GM21526 (cell line): ENCODE data around the gene KLC3.

Source experiments
- ATAC-seq: cut with Tn5 transposase; IDR thresholded peaks from one replicate; pipeline ENCODE4 v1.9.1; 2021; ENCODE audit warnings: moderate library complexity; ENCODE audit not compliant: unreplicated experiment, low FRiP score

Gene KLC3

DNA sequence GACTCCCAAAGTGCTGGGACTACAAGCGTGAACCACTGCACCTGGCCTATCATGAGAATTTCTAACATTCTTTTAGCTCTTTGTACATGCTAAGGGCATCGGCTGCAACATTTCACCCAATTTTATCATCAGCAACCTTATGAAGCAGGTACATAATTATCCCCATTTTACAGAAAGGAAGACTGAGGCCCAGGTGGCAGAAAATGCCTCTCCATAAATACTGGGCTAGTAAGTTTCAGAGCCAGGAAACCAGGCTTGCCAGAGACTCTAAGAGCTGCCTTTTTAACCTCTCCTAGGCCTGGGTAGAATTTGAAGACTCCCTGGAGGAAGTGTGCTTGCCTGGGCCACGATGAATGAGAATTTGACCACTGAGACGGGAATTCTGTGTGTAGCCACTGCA, 27.6 kb downstream of the KLC3 start:
- ATAC-seq = no peak

DNA sequence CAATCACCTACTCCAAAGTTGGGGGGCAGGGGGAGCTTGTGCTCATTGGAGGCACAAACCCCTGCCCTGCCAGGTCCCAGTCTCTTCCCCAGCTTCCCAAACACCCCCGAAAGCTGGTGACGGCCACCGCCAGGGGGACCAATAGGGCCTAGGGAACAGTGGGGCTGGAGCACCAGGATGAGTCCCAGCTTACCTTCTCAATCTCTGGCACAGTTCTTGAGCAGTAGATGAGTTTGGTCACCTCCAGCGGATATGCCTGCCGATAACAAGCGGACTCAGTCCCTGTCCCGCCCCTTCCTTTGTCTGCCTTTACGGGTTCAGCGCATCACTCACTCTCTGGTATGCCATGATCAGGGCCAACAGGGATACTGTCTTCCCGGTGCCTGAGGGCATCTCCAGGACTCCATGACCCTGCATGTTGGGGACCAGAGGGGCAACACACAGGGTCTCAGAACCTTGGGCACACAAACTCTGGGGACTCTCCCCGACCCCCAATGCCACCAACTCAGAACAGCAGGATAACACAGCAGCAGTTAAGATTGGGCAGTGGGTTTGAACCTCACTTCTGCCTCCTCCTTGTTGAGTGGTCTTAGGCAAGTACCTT, 28.3 kb downstream of the KLC3 start:
- no peak for ATAC-seq

DNA sequence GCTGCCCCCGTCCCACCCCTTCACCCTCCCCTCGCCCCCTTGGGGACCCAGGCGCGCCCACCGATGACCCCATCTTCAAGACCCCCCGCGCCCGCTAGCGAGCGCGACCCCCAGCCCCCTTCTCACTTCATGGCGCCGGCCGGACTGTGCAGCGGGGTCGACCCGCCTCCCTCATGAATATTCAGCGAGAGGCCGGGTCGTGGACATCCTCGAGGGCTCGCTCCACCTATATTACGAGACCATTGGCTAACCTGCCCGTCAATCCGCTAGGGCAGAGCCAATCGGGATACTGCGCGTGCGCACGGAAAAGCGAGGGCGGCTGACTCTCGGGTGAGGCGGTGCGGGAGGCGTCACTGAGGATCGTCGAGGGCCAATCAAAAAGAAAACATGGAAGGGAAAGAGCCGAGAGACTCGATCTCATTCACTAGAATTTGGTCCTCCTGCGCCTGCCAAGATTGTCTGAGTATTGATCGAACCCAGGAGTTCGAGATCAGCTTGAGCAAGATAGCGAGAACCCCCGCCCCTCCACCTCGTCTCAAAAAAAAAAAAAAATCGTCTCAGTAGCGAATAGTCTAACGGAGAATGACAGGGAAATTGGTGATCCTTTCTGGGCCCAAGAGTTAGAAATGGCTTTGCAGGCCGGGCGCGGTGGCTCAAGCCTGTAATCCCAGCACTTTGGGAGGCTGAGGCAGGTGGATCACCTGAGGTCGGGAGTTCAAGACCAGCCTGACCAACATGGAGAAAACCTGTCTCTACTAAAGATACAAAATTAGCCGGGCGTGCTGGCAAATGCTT, 30.1 kb downstream of the KLC3 start, which contains the start of gene ERCC2:
TSS of gene ERCC2 (minus strand) at position 164 of the 795 bp plus-strand sequence. CDS start at position 131, 33 bp downstream.
- peak; percentile 86 for ATAC-seq

DNA sequence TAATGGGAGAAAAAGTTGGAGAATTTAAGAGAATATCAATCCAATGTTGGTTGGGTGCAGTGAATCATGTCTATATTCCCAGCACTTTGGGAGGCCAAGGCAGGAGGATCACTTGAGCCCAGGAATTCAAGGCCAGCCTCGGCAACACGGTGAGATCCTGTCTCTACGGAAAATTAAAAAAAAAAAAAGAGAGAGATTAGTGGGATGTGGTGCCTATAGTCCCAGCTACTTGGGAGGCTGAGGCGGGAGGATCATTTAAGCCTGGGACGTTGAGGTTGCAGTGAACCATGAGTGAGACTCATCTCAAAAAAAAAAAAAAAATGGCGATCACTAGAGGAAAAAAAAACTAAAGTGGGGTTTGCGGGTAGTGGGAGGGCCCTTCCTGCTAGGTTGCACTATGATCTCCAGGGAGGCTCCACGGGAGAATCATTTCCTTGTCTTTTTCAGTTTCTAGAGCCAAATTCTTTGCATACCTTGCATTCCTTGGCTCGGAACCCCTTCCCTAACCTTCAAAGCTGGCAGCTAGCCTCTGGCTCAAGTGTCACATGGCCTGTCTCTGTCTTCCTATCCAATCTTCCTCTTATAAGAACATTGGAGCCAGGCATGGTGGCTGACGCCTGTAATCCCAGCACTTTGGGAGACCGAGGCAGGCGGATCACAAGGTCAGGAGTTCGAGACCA, 35.6 kb downstream of the KLC3 start:
- no peak for ATAC-seq

DNA sequence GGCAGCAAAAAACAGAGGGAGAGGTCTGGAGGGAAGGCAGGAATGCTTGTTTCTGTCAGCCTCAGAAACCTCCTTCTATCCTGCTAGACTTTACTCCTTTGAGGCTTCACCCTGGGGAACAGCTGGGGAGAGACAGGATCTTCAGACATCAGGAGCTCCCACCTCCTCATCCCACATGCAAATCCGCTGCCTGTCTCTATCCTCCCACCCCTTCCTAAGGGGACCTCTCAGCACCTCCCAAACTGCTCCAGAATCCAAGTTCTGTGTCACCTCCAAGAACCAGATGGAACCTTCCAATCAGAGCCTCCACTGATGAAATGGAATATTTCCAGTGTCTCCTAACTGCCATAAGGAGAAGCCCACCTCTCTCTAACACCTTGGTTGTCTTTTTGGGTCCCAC, 39.6 kb downstream of the KLC3 start:
- ATAC-seq = no peak

DNA sequence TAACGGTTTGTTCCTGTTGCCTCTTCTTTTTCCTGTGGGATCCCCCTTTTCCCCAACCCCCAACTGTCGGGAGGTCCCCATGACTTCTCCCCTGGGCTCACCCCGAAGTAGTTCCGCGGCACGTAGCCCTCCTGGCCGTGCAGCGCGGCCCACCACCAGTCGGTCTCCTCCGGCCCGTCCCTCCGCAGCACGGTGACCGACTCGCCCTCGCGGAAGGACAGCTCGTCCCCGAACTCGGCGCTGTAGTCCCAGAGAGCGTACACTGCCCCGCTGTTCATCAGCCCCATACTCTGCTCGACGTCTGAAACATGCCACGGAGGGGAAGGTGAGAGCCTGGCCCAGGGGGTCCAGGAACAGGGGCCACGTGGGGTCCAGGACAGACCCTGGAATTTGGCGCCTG, 41.9 kb downstream of the KLC3 start:
- no peak for ATAC-seq

DNA sequence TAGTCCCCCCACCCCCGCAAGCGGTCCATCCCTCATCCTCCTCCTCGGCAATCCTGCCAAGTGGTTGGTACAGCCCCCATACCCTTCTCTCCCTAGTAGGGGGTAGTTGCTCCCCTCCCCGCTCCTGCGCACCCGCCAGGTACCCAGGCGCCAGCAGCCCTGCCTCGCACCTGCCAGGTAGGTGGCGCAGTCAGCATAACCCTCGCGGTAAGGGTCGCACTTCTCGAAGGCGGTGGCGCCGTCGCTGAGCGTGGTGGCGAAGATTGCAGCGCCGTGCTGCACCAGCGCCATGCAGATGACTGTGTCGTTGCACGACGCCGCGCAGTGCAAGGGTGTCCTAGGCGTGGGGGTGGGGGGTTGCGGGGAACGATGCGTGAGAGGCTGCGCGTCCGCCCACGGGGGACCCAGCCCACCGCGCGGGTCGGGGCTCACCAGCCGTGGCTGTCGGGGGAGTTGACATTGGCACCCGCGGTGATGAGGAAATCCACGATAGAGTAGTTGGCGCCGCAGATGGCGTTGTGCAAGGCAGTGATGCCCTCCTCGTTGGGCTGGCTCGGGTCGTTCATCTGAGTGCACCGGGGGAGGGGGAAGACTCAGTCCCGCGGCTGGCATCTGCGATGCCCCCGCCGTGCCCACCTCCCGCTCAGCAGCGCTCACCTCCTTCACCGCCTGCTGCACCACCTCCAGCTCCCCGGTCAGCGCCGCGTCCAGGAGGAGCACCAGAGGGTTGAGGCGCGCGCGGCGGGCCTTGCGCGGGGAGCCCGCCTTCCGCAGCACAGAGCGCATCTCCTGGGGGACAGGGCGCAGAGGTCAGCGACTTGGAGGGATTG, 45.1 kb downstream of the KLC3 start:
- ATAC-seq = no peak

DNA sequence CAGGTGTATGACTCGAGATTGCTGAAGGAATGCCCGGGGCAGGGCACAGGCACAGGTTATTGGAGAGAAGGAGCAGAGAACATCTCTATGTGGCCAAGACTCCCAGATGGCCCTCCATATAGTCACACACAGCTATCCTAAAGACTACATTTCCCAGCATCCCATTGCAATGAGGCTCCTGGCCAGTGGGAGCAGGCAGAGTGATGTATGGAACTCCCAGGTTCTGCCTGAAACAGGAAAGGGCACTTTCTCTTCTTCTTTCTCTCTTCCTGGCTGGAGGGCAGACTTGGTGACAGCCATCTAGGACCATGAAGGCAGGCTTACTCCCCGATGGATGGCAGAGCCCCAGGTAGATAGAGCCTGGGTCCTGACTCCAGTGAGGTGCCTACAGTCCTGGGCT, 50.8 kb downstream of the KLC3 start:
- ATAC-seq = no peak

DNA sequence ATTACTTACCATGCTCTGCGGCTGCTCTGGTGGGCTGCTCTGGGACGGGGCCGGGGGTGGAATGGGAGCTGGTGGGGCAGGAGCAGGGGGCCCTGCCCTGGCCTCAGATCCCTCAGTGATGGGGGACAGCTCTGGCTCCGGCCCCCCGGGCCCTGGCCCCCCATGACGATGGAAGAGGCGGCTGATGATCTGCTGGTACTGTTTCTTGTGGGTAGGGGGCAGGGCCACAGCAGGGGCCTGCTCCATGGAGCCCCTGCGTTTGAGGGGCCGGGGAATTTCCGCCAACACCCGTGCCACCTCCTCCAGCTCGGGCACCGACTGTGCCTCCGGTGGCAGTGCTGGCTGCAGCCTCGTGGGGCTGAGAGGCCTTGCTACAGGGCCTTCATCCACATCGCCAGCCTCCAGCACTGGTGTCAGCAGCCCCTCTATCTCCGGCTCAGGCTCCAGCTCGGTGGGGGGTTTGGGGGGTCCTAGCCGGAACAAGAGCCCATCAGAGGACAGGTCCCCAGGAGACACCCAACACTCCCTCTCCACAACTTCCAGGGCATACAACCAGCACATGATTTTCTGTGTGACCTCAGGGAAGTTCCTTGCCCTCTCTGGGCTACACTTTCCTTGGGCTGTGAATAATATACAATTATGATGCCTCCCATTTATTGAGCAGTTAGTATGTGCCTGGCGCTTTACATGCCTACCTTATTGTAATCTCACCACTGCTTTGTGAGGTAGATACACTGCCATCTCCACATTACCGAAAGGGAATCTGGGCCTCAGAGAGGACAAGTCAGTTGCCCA, 51.5 kb downstream of the KLC3 start:
- no peak for ATAC-seq

DNA sequence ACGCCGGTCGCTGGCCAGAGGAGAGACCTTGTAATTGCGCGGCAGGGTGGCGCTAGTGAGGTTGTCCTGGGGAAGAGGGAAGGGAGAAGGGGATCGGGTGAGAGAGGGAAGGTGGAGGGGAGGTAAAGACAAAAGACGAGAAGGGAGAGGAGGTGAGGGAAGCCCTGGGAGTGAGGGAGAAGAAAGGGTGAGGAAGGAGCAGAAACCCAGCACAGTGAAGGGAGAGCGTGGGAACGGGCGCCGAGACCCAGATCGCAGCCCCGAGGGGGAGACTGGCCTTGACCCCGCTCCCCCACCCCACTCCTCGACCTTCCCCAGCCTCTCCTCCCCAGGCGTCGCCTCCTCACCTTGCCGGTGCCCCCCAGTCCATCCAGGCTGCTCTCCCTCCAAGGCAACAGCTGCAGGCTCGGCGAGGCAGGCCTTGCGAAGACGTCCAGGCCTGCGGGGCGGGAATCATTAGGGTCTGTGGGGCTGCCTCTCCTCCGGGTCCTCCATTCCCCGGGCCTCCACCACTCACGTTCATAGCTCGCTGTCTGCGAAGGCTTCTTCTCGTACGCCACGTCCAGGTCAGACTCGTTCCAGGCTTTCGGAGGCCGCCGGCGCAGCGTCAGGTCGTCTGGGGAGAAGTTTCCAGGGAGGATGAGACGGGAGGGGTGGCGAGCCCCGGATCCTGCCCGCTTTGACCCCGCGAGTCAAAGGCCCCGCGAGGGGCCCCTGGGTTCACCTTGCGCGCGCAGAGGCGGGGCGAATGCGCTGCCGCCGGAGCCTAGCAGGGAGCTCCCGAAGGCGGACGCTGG, 55.5 kb downstream of the KLC3 start:
- ATAC-seq = no peak

DNA sequence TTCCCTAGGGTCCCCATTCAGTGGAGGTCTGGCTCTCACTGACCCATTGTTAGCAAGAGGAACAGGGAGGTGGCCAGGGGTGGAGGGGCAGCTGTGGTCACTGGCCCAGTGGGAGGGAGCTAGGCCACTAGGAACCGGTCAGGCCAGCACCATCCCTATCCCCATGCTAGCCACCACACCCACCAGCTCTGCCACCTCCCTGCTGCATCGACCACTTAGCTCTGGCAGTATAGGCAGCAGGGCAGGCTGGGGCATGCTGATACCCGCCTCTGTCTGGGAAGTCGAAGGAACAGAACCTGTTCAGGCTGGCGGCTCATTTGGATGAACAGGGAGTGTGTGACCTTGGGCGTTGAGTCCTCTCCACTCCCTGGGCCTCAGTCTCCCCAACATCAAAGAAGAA, 59.6 kb downstream of the KLC3 start:
- ATAC-seq = no peak
